HG03342 (cell line): Measurements from ENCODE around the gene YEATS4.

Experiments used
- ATAC-seq: cut with Tn5 transposase; IDR thresholded peaks from one replicate; pipeline ENCODE4 v1.9.1; 2021; ENCODE audit warnings: mild to moderate bottlenecking, moderate library complexity; ENCODE audit not compliant: unreplicated experiment

YEATS4 gene

GRCh38 chr12:69341328-69341727 lies 18.2 kb upstream of the YEATS4 start:
- no peak for ATAC-seq

GRCh38 chr12:69342421-69342820 lies 17.1 kb upstream of the YEATS4 start:
- ATAC-seq: no peak

DNA sequence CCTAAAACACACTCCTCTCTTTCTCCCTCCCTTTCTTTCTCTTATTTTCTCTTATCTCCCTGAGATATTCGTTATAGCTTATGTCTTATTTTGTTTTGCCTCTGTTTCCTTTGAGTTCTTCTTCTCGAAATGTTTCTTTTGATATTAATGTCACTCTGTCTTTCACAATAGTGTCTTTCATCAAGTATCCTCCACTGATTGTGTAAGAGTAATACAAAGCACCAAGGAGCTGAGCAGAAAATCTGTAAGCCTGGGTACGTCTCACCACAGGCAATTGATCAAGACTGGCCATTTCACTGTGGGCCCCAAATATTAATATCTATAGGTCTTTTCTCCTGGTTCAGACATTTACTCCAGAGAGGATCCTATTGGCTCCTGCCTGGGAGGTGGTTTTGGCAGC lies 16.2 kb upstream of the YEATS4 start:
- ATAC-seq: no peak

GRCh38 chr12:69343885-69344612 lies 15.5 kb upstream of the YEATS4 start:
- no peak for ATAC-seq

DNA sequence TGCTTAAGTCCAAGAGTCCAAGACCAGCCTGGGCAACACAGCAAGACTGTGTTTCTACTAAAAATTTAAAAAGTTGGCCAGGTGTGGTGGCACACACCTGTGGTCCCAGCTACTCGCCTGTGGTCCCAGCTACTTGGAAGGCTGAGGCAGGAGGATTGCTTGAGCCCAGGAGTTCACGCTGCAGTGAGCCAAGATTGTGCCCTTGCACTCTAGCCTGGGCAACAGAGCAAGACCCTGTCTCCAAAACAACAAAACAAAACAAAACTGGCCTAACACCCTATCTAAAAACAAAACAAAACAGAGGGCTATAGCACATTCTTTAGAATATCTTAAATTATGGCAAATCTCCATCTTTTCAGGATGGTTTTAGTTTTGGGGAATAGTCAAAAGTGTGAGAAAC lies 14.5 kb upstream of the YEATS4 start:
- no peak for ATAC-seq

GRCh38 chr12:69345742-69346141 lies 13.8 kb upstream of the YEATS4 start:
- ATAC-seq: no peak

DNA sequence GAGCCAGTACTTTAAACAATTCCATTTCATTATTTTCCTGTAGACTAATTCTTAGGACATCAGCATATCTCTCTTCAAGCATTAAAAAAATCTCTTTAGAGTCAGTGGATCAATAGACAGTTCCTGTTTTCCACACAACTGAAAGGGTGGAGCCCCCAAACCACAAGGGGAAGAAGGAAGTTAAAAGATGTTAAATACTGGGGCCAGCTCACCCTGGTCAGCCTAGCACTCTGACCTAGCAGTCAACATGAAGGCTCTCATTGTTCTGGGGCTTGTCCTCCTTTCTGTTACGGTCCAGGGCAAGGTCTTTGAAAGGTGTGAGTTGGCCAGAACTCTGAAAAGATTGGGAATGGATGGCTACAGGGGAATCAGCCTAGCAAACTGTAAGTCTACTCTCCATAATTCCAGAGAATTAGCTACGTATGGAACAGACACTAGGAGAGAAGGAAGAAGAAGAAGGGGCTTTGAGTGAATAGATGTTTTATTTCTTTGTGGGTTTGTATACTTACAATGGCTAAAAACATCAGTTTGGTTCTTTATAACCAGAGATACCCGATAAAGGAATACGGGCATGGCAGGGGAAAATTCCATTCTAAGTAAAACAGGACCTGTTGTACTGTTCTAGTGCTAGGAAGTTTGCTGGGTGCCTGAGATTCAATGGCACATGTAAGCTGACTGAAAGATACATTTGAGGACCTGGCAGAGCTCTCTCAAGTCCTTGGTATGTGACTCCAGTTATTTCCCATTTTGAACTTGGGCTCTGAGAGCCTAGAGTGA lies 11.2 kb upstream of the YEATS4 start, which contains the start of gene LYZ:
LYZ (plus strand) TSS at position 220 of the 777 bp plus-strand sequence; CDS start at position 248, 28 bp downstream.
- no peak for ATAC-seq

DNA sequence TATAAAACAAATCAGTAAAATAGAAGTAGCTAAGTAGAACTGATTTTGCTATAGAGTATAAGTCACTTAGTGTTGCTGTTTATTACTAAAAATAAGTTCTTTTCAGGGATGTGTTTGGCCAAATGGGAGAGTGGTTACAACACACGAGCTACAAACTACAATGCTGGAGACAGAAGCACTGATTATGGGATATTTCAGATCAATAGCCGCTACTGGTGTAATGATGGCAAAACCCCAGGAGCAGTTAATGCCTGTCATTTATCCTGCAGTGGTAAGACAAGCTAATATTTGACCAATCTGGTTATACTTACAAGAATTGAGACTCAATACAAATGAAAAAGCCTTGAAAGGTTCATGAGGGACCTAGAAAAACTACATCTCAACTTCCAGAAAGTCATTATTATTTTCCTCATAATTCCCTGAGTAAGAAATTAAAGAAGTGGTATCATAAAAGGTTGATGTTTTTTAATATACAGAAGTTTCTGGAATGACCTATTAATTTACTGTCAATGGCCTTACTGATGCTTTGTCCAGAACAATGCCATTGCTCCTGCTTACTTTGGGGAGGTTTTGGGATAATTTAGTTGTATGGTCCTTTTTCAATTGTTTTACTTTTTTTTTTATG lies 9.4 kb upstream of the YEATS4 start:
- no peak for ATAC-seq

DNA sequence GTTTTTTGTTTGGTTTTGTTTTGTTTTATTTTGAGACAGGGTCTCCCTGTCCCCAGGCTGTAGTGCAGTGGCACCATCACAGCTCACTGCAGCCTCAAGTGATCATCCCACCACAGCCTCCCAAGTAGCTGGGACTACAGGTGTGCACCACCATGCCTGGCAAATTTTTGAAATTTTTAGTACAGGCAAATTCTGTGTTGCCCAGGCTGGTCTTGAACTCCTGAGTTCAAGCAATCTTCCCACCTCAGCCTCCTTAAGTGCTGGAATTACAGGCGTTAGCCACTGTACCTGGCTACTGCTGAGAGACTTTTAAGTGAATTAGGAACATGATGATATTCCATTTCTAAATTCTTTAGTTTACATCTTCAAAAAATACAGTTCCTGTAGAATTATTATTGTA lies 8.8 kb upstream of the YEATS4 start:
- ATAC-seq: no peak

DNA sequence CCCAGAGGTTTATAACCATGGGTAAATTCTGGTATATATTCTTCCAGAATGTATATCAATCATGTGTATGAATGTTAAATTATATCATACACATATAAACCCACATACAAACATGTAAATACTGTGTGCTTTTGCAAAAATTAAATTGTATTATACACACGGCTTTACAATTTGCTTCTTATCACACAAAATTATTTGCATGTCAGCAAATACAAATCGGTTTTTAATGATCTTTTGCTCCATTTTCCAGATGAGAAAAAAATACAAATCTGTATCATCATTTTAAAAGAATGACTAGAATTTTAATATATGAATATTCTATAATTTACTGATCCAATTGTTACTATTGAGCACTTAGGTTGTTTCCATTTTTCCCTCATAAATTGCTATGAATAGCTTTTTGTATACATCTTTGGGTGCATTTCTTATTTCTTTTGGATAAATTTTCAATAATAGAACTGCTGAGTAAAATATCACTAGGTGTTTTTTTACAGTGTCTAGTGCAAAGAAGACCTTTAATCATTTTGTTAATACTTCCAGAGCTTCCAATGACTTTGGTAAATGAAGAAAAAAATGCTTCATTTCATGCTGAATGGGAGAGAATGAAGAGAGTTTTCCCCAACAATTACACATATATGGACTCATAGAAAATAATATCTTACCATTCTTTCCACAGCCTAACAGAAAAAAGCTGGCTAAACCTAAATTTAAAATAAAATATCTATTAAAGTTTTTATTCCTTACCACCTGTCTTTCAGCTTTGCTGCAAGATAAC lies 7.9 kb upstream of the YEATS4 start:
- ATAC-seq: no peak

- no peak for ATAC-seq
Measured at GRCh38 chr12:69352904-69353303, 6.6 kb upstream of the YEATS4 start.

- no peak for ATAC-seq
Measured at GRCh38 chr12:69354172-69354555, 5.4 kb upstream of the YEATS4 start.

GRCh38 chr12:69354556-69355187 lies 4.9 kb upstream of the YEATS4 start:
- ATAC-seq: no peak

DNA sequence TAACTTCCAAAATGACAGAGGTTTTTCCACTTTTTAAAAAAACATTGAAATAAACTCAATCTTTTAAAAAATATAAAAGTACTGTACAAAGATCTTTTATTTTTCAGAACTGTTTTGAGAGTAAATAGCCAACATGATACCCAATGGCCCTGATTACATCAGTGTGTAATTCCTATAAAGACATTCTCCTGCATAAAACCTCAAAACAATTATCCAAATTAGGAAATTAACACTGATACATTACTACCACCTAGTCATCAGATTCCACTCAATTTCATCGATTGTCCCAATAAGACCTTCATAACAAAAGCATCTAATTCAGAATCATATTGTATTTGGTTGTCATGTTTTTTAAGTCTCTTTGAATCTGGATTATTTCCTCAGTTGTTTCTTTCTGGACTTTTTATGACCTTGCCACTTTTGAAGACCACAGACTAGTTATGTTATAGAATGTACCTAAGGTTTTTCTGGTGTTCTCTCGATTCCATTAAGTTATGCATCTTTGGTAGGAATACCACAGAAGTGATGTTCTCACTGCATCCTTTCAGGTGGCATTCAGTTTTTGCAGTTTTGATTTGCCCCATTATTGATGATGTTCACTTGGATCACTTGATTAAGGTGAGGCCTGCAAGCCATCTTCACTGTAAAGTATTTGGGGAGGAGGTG lies 4.0 kb upstream of the YEATS4 start:
- no peak for ATAC-seq

DNA sequence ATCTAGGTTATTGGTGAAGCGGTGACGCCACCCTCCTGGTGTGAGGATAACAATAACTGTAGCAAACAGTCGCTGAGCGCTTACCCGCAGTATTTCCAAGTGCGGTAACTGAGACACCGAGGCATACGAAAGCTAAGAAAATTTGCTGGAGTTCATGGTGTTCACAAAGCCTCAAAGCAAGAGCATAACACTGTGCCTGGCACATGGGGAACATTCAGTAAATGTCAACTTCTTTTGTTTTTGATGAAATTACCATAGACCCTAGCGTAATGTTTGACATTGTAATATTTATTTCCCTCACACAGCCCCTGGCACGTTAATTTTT lies 767 bp downstream of the YEATS4 start:
- ATAC-seq: no peak

- no peak for ATAC-seq
Measured at GRCh38 chr12:69366796-69367195, 7.3 kb downstream of the YEATS4 start.

- ATAC-seq: no peak
Measured at GRCh38 chr12:69368171-69368570, 8.6 kb downstream of the YEATS4 start.

- ATAC-seq: no peak
Measured at GRCh38 chr12:69383074-69383473, 23.5 kb downstream of the YEATS4 start.

DNA sequence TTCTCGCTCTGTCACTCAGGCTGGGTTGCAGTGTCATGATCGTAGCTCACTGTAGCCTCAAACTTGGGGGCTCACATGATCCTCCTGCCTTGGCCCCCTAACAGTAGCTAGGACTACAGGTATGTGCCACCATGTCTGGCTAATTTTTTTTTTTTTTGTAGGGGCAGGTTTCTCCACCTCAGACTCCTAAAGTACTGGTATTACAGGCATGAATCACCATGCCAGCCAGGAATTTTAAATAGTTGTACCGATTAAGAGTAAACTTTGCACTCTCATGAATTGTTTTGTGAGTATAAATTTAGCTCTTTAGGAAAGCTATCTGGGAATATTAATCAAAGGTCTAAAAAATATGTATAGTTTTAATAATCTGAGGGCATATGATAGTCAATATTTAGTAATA lies 25.5 kb downstream of the YEATS4 start:
- no peak for ATAC-seq

DNA sequence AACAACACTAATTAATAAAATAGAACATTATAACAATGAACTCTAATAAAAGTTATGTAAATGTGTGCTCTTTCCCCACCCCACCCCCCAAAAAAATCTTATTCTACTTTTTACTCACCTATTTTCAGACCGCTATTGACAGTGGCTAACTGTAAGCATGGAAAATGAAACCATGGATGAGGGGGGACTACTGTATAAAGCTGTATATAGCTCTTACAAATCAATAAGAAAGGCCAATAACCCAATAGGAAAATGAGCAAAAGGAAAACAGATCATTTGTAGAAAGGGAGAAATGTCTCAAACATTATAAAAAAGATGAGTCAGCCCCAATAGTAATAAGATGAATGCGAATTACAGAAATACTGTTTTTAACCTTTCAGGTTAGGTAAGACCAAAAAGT lies 27.4 kb downstream of the YEATS4 start:
- ATAC-seq: no peak
